Measurements from ENCODE around the gene RAB10. TPM values are rescaled to one million over a fixed set of nuclear protein-coding genes. Genes with fewer than 3 reads are reported as not detected.
A peak's percentile ranks its signal among the peaks of the same experiment; 100 is the strongest.

Gene RAB10
- total RNA-seq, 1 donor from 2014 or later = 192 TPM

- no peaks in the 10 kb centered on the region for H3K4me1 ChIP-seq (ENCODE audit: insufficient read depth, low read length)
- Mint-ChIP-seq H3K36me3 (ENCODE audit: low read depth, unreplicated experiment) (peaks cover 4% of the 10 kb centered on the region), H3K4me1 (ENCODE audit: low read depth, unreplicated experiment) (no peaks in the 10 kb centered on the region), H3K9me3 (ENCODE audit: unreplicated experiment) (peaks cover 1% of the 10 kb centered on the region), H3K27ac (ENCODE audit: unreplicated experiment) (no peak overlapping the region), H3K4me3 (ENCODE audit: unreplicated experiment) (no peak overlapping the region), H3K27me3 (ENCODE audit: low read depth, unreplicated experiment) (no peaks in the 10 kb centered on the region)
- TF ChIP-seq EZH2 (IDR thresholded peaks at IDR 0.05; ENCODE audit: insufficient read depth, low read length) (no peak), CTCF (IDR thresholded peaks at IDR 0.05; ENCODE audit: insufficient read depth, low read depth, low read length) (no peak)
- H3K27ac ChIP-seq (ENCODE audit: low read depth, low read length) = no peak overlapping the region
- no peaks in the 10 kb centered on the region for H3K36me3 ChIP-seq (ENCODE audit: insufficient read depth, low read length)
- H3K27me3 ChIP-seq (ENCODE audit: insufficient read depth, low read length) = no peaks in the 10 kb centered on the region
- DNase-seq (ENCODE audit: low read depth) (no peak), FAIRE-seq (no peak)
- H3K9me3 ChIP-seq (ENCODE audit: insufficient read depth, low read depth, low read length) = no peaks in the 10 kb centered on the region
- no peak overlapping the region for H3K4me3 ChIP-seq (ENCODE audit: insufficient read depth, low read depth, low read length)
- peaks cover 7% of the 10 kb centered on the region for H4K20me1 ChIP-seq (ENCODE audit: insufficient read depth, low read length)
- H3K9ac ChIP-seq (ENCODE audit: low read length) = no peak overlapping the region
- H3K4me2 ChIP-seq (ENCODE audit: low read length) = no peak overlapping the region
- no peak overlapping the region for H2AFZ ChIP-seq (ENCODE audit: low read depth, low read length)
- H3K79me2 ChIP-seq (ENCODE audit: insufficient read depth, low read length) = no peaks in the 10 kb centered on the region
These were observed 110.1 kb downstream of the RAB10 start for GRCh38 chr2:26144031-26144430.

- Histone ChIP-seq H3K27ac (ENCODE audit: low read depth, low read length) (no peak overlapping the region), H4K20me1 (ENCODE audit: insufficient read depth, low read length) (no peaks in the 10 kb centered on the region), H3K36me3 (ENCODE audit: insufficient read depth, low read length) (no peaks in the 10 kb centered on the region), H3K27me3 (ENCODE audit: insufficient read depth, low read length) (peaks cover 3% of the 10 kb centered on the region), H3K9ac (ENCODE audit: low read length) (no peak overlapping the region), H3K79me2 (ENCODE audit: insufficient read depth, low read length) (no peaks in the 10 kb centered on the region), H3K4me3 (ENCODE audit: insufficient read depth, low read depth, low read length) (no peak overlapping the region), H2AFZ (ENCODE audit: low read depth, low read length) (no peak overlapping the region), H3K4me2 (ENCODE audit: low read length) (no peak overlapping the region), H3K4me1 (ENCODE audit: insufficient read depth, low read length) (no peaks in the 10 kb centered on the region), H3K9me3 (ENCODE audit: insufficient read depth, low read depth, low read length) (no peaks in the 10 kb centered on the region)
- Mint-ChIP-seq H3K4me1 (ENCODE audit: low read depth, unreplicated experiment) (no peaks in the 10 kb centered on the region), H3K36me3 (ENCODE audit: low read depth, unreplicated experiment) (peaks cover 4% of the 10 kb centered on the region), H3K4me3 (ENCODE audit: unreplicated experiment) (no peak overlapping the region), H3K27me3 (ENCODE audit: low read depth, unreplicated experiment) (peaks cover 4% of the 10 kb centered on the region), H3K27ac (ENCODE audit: unreplicated experiment) (no peak overlapping the region), H3K9me3 (ENCODE audit: unreplicated experiment) (peaks cover 2% of the 10 kb centered on the region)
- FAIRE-seq (no peak), DNase-seq (ENCODE audit: low read depth) (peak; percentile 18)
- peak; percentile 65 for TF ChIP-seq CTCF (IDR thresholded peaks at IDR 0.05; ENCODE audit: insufficient read depth, low read depth, low read length)
- no peak for TF ChIP-seq EZH2 (IDR thresholded peaks at IDR 0.05; ENCODE audit: insufficient read depth, low read length)
These were observed 111.2 kb downstream of the RAB10 start for GRCh38 chr2:26144953-26145680.

GRCh38 chr2:26148501-26148900, 114.6 kb downstream of the RAB10 start:
- Histone ChIP-seq H2AFZ (ENCODE audit: low read depth, low read length) (no peak overlapping the region), H3K79me2 (ENCODE audit: insufficient read depth, low read length) (no peaks in the 10 kb centered on the region), H3K4me3 (ENCODE audit: insufficient read depth, low read depth, low read length) (no peak overlapping the region), H3K27ac (ENCODE audit: low read depth, low read length) (no peak overlapping the region), H3K9ac (ENCODE audit: low read length) (no peak overlapping the region), H3K36me3 (ENCODE audit: insufficient read depth, low read length) (no peaks in the 10 kb centered on the region), H3K4me1 (ENCODE audit: insufficient read depth, low read length) (no peaks in the 10 kb centered on the region), H4K20me1 (ENCODE audit: insufficient read depth, low read length) (no peaks in the 10 kb centered on the region), H3K27me3 (ENCODE audit: insufficient read depth, low read length) (peaks cover 3% of the 10 kb centered on the region), H3K4me2 (ENCODE audit: low read length) (no peak overlapping the region), H3K9me3 (ENCODE audit: insufficient read depth, low read depth, low read length) (no peaks in the 10 kb centered on the region)
- Mint-ChIP-seq H3K4me3 (ENCODE audit: unreplicated experiment) (no peak overlapping the region), H3K4me1 (ENCODE audit: low read depth, unreplicated experiment) (no peaks in the 10 kb centered on the region), H3K9me3 (ENCODE audit: unreplicated experiment) (peaks cover 2% of the 10 kb centered on the region), H3K36me3 (ENCODE audit: low read depth, unreplicated experiment) (no peaks in the 10 kb centered on the region), H3K27ac (ENCODE audit: unreplicated experiment) (no peak overlapping the region), H3K27me3 (ENCODE audit: low read depth, unreplicated experiment) (peaks cover 4% of the 10 kb centered on the region)
- FAIRE-seq (no peak), DNase-seq (ENCODE audit: low read depth) (no peak)
- no peak for TF ChIP-seq EZH2 (IDR thresholded peaks at IDR 0.05; ENCODE audit: insufficient read depth, low read length)

Data from astrocyte (in vitro differentiated cells and primary cell).